Epithelial cell of esophagus (primary cell): ENCODE results near the gene UPP2.
A peak's percentile ranks its signal among the peaks of the same experiment; 100 is the strongest.

Experiments
- DNase-seq: peaks from one replicate; pipeline ENCODE4 v3.0.0; 2010; ENCODE audit warnings: low read depth
- H3K4me3 ChIP-seq: 2 replicates; pipeline ENCODE4 v1.5.1; 2011; ENCODE audit warnings: mild to moderate bottlenecking, low read length, control low read depth
- CTCF ChIP-seq: IDR thresholded peaks from 2 replicates; pipeline ENCODE4 v1.5.1; 2011; ENCODE audit warnings: low read depth, mild to moderate bottlenecking, low read length, control low read depth, inconsistent platforms; ENCODE audit not compliant: insufficient read depth; ENCODE audit errors: missing control alignments

UPP2 gene

GRCh38 chr2:158066046-158066713, 35.5 kb upstream of the UPP2 start:
- TF ChIP-seq CTCF, result no peak

GRCh38 chr2:158071018-158071417, 30.7 kb upstream of the UPP2 start:
- no peak for TF ChIP-seq CTCF
- no peak overlapping the region for H3K4me3 ChIP-seq
- no peak for DNase-seq

More at GRCh38 chr2:158066046-158066713, 35.5 kb upstream of the UPP2 start:
- no peak overlapping the region for H3K4me3 ChIP-seq
- DNase-seq, result no peak

- H3K4me3 ChIP-seq, result no peak overlapping the region
- no peak for DNase-seq
- no peak for TF ChIP-seq CTCF
Measured at GRCh38 chr2:158072361-158072760, 29.3 kb upstream of the UPP2 start.

- TF ChIP-seq CTCF, result no peak
- no peak overlapping the region for H3K4me3 ChIP-seq
- DNase-seq, result peak; percentile 70
Measured at GRCh38 chr2:158079672-158080071, 22.0 kb upstream of the UPP2 start.

GRCh38 chr2:158088093-158088492, 13.6 kb upstream of the UPP2 start:
- no peak for TF ChIP-seq CTCF
- no peak for DNase-seq
- H3K4me3 ChIP-seq, result no peak overlapping the region

GRCh38 chr2:158089322-158089721, 12.4 kb upstream of the UPP2 start:
- no peak for TF ChIP-seq CTCF
- no peak for DNase-seq
- no peak overlapping the region for H3K4me3 ChIP-seq

GRCh38 chr2:158091647-158092046, 10.0 kb upstream of the UPP2 start:
- TF ChIP-seq CTCF, result no peak
- DNase-seq, result peak; percentile 25
- no peak overlapping the region for H3K4me3 ChIP-seq
